ENCODE measurements around the gene FOXI3.

The FOXI3 gene

GRCh38 chr2:88472811-88473210, 20.3 kb upstream of the FOXI3 start:
- Histone ChIP-seq H3K9me3 (ENCODE audit: control insufficient read depth, insufficient read depth, low read depth, low read length) (no peaks in the 10 kb centered on the region), H3K4me3 (ENCODE audit: low read depth, low read length) (no peak overlapping the region), H3K4me1 (ENCODE audit: control insufficient read depth, insufficient read depth, low read length) (no peaks in the 10 kb centered on the region), H3K27ac (ENCODE audit: extremely low read depth, low read depth, low read length) (no peak overlapping the region), H3K36me3 (ENCODE audit: control insufficient read depth in 2 of 2, insufficient read depth in 1 of 2, low read length in 2 of 2) (no peaks in the 10 kb centered on the region)
- TF ChIP-seq ZNF426 (tag by site-specific recombination; IDR thresholded peaks at IDR 0.05), result peak; percentile 9; the same call in 1 of the 2 replicates
- TF ChIP-seq PRDM1 (tag by site-specific recombination; IDR thresholded peaks at IDR 0.05), result no peak
- CTCF ChIA-PET, result interaction anchor here (0.7 to 1.1 kb wide), 2 partner anchors 10 to 196 kb away, joined by 3 to 4 read pairs; no protein-coding TSS in a partner anchor
- POLR2A ChIA-PET, result interaction anchor here (1.6 kb wide), 1 partner anchor 9 kb away, joined by 3 read pairs; no protein-coding TSS in a partner anchor

GRCh38 chr2:88471083-88471942, 18.8 kb upstream of the FOXI3 start:
- Histone ChIP-seq H3K27ac (ENCODE audit: extremely low read depth, low read depth, low read length) (no peak overlapping the region), H3K9me3 (ENCODE audit: control insufficient read depth, insufficient read depth, low read depth, low read length) (no peaks in the 10 kb centered on the region), H3K4me1 (ENCODE audit: control insufficient read depth, insufficient read depth, low read length) (no peaks in the 10 kb centered on the region), H3K36me3 (ENCODE audit: control insufficient read depth in 2 of 2, insufficient read depth in 1 of 2, low read length in 2 of 2) (no peaks in the 10 kb centered on the region), H3K4me3 (ENCODE audit: low read depth, low read length) (no peak overlapping the region)
- ChIA-PET CTCF (interaction anchor here (0.6 to 1.0 kb wide), 2 partner anchors 16 kb away, joined by 3 read pairs; no protein-coding TSS in a partner anchor), POLR2A (interaction anchor here (0.5 to 1.6 kb wide), 3 partner anchors 10 to 147 kb away, joined by 3 read pairs; no protein-coding TSS in a partner anchor)
- TF ChIP-seq REST (tag by site-specific recombination; IDR thresholded peaks at IDR 0.05), result no peak
- TF ChIP-seq ZBTB7A (tag by site-specific recombination; IDR thresholded peaks at IDR 0.05; ENCODE audit: low read depth), result no peak
- TF ChIP-seq ZNF121 (tag by site-specific recombination; IDR thresholded peaks at IDR 0.05), result no peak

- H3K36me3 ChIP-seq (ENCODE audit: control insufficient read depth in 2 of 2, insufficient read depth in 1 of 2, low read length in 2 of 2), result no peaks in the 10 kb centered on the region
- POLR2A ChIA-PET, result no interaction called here
- no peak overlapping the region for H3K4me3 ChIP-seq (ENCODE audit: low read depth, low read length)
- no peaks in the 10 kb centered on the region for H3K9me3 ChIP-seq (ENCODE audit: control insufficient read depth, insufficient read depth, low read depth, low read length)
- TF ChIP-seq PRDM10 (tag by site-specific recombination; IDR thresholded peaks at IDR 0.05) (peak; percentile 70), ZNF830 (tag by site-specific recombination; IDR thresholded peaks at IDR 0.05; ENCODE audit: low read depth) (no peak)
- H3K4me1 ChIP-seq (ENCODE audit: control insufficient read depth, insufficient read depth, low read length), result no peaks in the 10 kb centered on the region
- no peak overlapping the region for H3K27ac ChIP-seq (ENCODE audit: extremely low read depth, low read depth, low read length)
- CTCF ChIA-PET, result no interaction called here
These were observed 17.0 kb upstream of the FOXI3 start for GRCh38 chr2:88469202-88470114.
